ENCODE measurements around the gene OR1F1.
"Not testable (repeated sequence)": the region's sequence is repeated elsewhere in the genome, so short reads cannot be mapped to it uniquely, and the experiment has no call there.

The OR1F1 gene

GRCh38 chr16:3175157-3176093, 12.6 kb upstream of the OR1F1 start:
- no peak for DNase-seq

- no peak for DNase-seq
These were observed 8.4 kb upstream of the OR1F1 start for GRCh38 chr16:3179651-3180050.

- DNase-seq, result no peak
These were observed 7.5 kb upstream of the OR1F1 start for GRCh38 chr16:3180445-3180878.

GRCh38 chr16:3182293-3182607, 5.8 kb upstream of the OR1F1 start:
- not testable (repeated sequence) for DNase-seq

- no peak for DNase-seq
These were observed 5.2 kb upstream of the OR1F1 start for GRCh38 chr16:3182608-3183444.

GRCh38 chr16:3183445-3184139, 4.4 kb upstream of the OR1F1 start:
- DNase-seq, result no peak

- DNase-seq, result no peak
These were observed 886 bp upstream of the OR1F1 start for GRCh38 chr16:3186946-3187690.

- no peak for DNase-seq
These were observed 596 bp downstream of the OR1F1 start for GRCh38 chr16:3188675-3188924.

GRCh38 chr16:3188925-3189825, 1.2 kb downstream of the OR1F1 start:
- DNase-seq, result peak; percentile 36

GRCh38 chr16:3189869-3190268, 1.9 kb downstream of the OR1F1 start:
- no peak for DNase-seq

- no peak for DNase-seq
These were observed 2.9 kb downstream of the OR1F1 start for GRCh38 chr16:3190949-3191353.

- no peak for DNase-seq
These were observed 4.5 kb downstream of the OR1F1 start for GRCh38 chr16:3192476-3193019.

GRCh38 chr16:3193221-3194212, 5.5 kb downstream of the OR1F1 start:
- DNase-seq, result no peak

- no peak for DNase-seq
These were observed 6.8 kb downstream of the OR1F1 start for GRCh38 chr16:3194792-3195191.

- no peak for DNase-seq
These were observed 8.0 kb downstream of the OR1F1 start for GRCh38 chr16:3195975-3196374.

- not testable (repeated sequence) for DNase-seq
These were observed 9.8 kb downstream of the OR1F1 start for GRCh38 chr16:3197694-3198333.

- no peak for DNase-seq
These were observed 10.5 kb downstream of the OR1F1 start for GRCh38 chr16:3198334-3199072.

- DNase-seq, result no peak
These were observed 15.0 kb downstream of the OR1F1 start for GRCh38 chr16:3202903-3203539.
